ENCODE data around the gene NEU2. TPM values are rescaled to one million over a fixed set of nuclear protein-coding genes. Genes with fewer than 3 reads are reported as not detected.

Gene NEU2
- total RNA-seq, 1 donor from 2014 or later: not detected

DNA sequence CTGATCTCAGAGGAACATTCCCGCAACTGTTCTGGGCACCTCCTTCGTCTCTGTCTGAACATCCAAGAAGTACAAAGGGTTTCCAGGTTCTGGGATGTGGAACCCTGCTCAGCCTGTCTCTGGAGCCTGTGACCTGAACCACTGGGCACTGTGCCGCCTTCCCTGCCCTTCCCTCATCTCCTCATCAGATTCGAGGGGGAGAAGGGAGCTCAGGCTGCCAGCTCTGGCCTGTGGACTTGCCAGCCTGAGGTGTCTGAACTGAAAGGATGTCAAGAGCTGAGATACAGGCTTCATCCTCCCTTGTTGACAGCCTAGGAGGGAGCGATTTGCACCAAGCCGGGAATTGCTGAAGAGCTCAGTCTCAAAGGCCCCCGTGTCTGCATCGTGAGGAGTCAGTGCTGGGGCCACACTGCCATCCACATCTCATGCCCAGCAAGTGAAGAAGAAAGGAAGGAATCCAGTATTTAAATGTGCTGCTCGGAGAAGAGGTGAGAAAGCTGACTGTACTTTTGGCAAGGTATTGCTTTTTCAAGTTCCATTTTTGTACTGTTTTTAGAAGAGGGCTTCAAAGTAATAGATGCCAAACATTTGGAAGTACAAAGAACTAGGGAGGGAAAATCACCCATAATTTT lies 12.6 kb downstream of the NEU2 start:
- DNase-seq: no peak
- intact Hi-C loops (cut with micrococcal nuclease): no loop called here

GRCh38 chr2:233047206-233047605 lies 14.7 kb downstream of the NEU2 start:
- Histone ChIP-seq H3K27me3 (ENCODE audit: low read depth) (peaks cover 41% of the 10 kb centered on the region), H3K9me3 (replicated peaks) (no peaks in the 10 kb centered on the region), H3K4me1 (peaks cover 12% of the 10 kb centered on the region), H3K36me3 (no peaks in the 10 kb centered on the region), H3K4me3 (no peak overlapping the region), H3K27ac (replicated peaks) (no peak overlapping the region)
- no peak for DNase-seq
- no peak for TF ChIP-seq CTCF (IDR thresholded peaks at IDR 0.05; ENCODE audit: borderline replicate concordance)
- intact Hi-C loops (cut with micrococcal nuclease): no loop called here

More for the DNA sequence above, 12.6 kb downstream of the NEU2 start:
- no peaks in the 10 kb centered on the region for H3K9me3 ChIP-seq (replicated peaks)
- TF ChIP-seq CTCF (IDR thresholded peaks at IDR 0.05; ENCODE audit: borderline replicate concordance): no peak
- H3K27me3 ChIP-seq (ENCODE audit: low read depth): peaks cover 42% of the 10 kb centered on the region
- H3K36me3 ChIP-seq: no peaks in the 10 kb centered on the region
- H3K4me1 ChIP-seq: peaks cover 6% of the 10 kb centered on the region
- no peak overlapping the region for H3K27ac ChIP-seq (replicated peaks)
- H3K4me3 ChIP-seq: no peak overlapping the region

DNA sequence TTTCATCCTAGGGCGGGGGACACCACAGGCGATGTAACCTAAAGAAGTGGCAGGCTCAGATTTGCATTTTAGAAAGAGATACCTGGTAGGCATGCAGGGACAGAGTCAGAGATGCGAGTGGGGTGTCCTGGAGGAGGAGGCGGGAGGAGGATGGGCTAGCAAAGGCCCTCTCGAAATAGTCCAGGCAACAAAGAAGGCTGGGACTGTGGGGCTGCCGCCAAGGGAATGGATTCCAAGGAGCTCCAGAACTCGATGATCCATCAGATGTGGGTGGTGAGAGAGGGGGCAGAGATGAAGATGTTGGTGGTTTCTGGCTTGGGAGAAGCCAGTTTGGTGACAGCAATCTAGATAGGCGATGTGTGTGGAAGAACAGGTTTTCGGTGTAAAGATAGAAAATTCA lies 15.2 kb downstream of the NEU2 start:
- H3K36me3 ChIP-seq: no peaks in the 10 kb centered on the region
- no peak for DNase-seq
- no peak overlapping the region for H3K4me3 ChIP-seq
- intact Hi-C loops (cut with micrococcal nuclease): no loop called here
- no peak for TF ChIP-seq CTCF (IDR thresholded peaks at IDR 0.05; ENCODE audit: borderline replicate concordance)
- no peaks in the 10 kb centered on the region for H3K9me3 ChIP-seq (replicated peaks)
- peaks cover 16% of the 10 kb centered on the region for H3K4me1 ChIP-seq
- peaks cover 43% of the 10 kb centered on the region for H3K27me3 ChIP-seq (ENCODE audit: low read depth)
- H3K27ac ChIP-seq (replicated peaks): no peak overlapping the region

DNA sequence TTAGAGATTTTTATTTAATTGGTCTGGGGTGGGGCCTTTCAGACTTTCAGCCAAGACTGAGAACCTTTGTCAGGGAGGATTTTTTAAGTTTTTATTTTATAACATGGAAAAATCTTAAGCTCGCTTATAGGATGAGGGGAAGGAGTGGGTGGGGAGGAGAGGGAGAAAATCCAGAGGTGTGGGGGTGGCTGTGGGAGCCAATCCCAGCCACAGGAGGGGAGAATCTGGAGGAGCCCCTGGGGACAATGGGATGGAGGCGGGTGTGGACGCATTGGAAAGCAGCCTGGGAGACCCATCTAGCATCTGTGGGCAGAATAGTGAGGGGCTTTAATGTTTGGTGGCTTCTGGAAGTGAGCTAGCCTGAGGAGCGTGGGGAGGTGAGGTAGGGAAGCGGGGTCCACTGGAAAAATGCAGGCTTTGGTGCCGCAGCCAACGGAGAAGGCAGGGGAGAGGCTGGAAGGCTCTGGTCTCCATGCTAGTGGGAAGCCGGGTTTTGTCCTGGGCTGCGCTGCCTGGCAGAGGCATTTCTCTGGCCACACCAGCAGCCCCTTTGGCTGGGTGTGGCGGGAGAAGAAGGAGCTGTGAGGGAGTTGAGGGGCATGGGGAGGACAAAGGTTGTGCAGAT lies 16.2 kb downstream of the NEU2 start:
- DNase-seq: no peak
- no peak for TF ChIP-seq CTCF (IDR thresholded peaks at IDR 0.05; ENCODE audit: borderline replicate concordance)
- H3K36me3 ChIP-seq: no peaks in the 10 kb centered on the region
- intact Hi-C loops (cut with micrococcal nuclease): no loop called here
- peaks cover 16% of the 10 kb centered on the region for H3K4me1 ChIP-seq
- H3K4me3 ChIP-seq: no peak overlapping the region
- peaks cover 52% of the 10 kb centered on the region for H3K27me3 ChIP-seq (ENCODE audit: low read depth)
- H3K27ac ChIP-seq (replicated peaks): no peak overlapping the region
- no peaks in the 10 kb centered on the region for H3K9me3 ChIP-seq (replicated peaks)

GRCh38 chr2:233049194-233049761 lies 16.8 kb downstream of the NEU2 start:
- peaks cover 58% of the 10 kb centered on the region for H3K27me3 ChIP-seq (ENCODE audit: low read depth)
- DNase-seq: no peak

More at GRCh38 chr2:233049194-233049761, 16.8 kb downstream of the NEU2 start:
- Histone ChIP-seq H3K4me1 (peaks cover 22% of the 10 kb centered on the region), H3K9me3 (replicated peaks) (no peaks in the 10 kb centered on the region), H3K27ac (replicated peaks) (no peak overlapping the region), H3K4me3 (no peak overlapping the region), H3K36me3 (no peaks in the 10 kb centered on the region)
- intact Hi-C loops (cut with micrococcal nuclease): no loop called here
- no peak for TF ChIP-seq CTCF (IDR thresholded peaks at IDR 0.05; ENCODE audit: borderline replicate concordance)
